Small intestine (tissue), 7 donors: ENCODE data around the gene NUP188. TPM values are rescaled to one million over a fixed set of nuclear protein-coding genes. Genes with fewer than 3 reads are reported as not detected.

Source experiments
- DNase-seq, 2 donors: peaks; one replicate each; pipeline versions ENCODE4 v3.0.0 to v3.0.0-alpha.2; 2013
- FAIRE-seq: peaks from 2 replicates; lab custom pipeline; 2012; peaks lifted over from hg19 to GRCh38; lab: Jason Lieb, UNC
- H3K27ac ChIP-seq, 3 donors: one replicate each; pipeline ENCODE4 v1.5.1; 2013; ENCODE audit warnings: low read length in 2 of 3, mild to moderate bottlenecking in 2 of 3, control low read depth in 1 of 3, inconsistent platforms in 1 of 3, low read depth in 1 of 3, moderate library complexity in 1 of 3
- H3K27me3 ChIP-seq, 3 donors: one replicate each; pipeline ENCODE4 v1.6.1; 2013; ENCODE audit warnings: low read length in 3 of 3, inconsistent platforms in 1 of 3; ENCODE audit not compliant: control insufficient read depth in 3 of 3, insufficient read depth in 3 of 3
- H3K36me3 ChIP-seq, 3 donors: one replicate each; pipeline ENCODE4 v1.6.1; 2013; ENCODE audit warnings: low read length in 3 of 3, inconsistent platforms in 1 of 3, low read depth in 1 of 3, mild to moderate bottlenecking in 1 of 3, moderate library complexity in 1 of 3; ENCODE audit not compliant: control insufficient read depth in 3 of 3, insufficient read depth in 2 of 3
- H3K4me1 ChIP-seq, 3 donors: one replicate each; pipeline ENCODE4 v1.6.1; 2013; ENCODE audit warnings: low read length in 2 of 3, inconsistent platforms in 1 of 3, low read depth in 1 of 3, mild to moderate bottlenecking in 1 of 3, moderate library complexity in 1 of 3; ENCODE audit not compliant: control insufficient read depth in 3 of 3, insufficient read depth in 2 of 3
- H3K4me3 ChIP-seq, 3 donors: one replicate each; pipeline ENCODE4 v1.5.1; 2013; ENCODE audit warnings: low read length in 3 of 3, control low read depth in 1 of 3, inconsistent platforms in 1 of 3, low read depth in 1 of 3, mild to moderate bottlenecking in 1 of 3, moderate library complexity in 1 of 3
- H3K9me3 ChIP-seq, 2 donors: one replicate each; pipeline ENCODE4 v1.6.1; 2013; ENCODE audit warnings: low read depth in 1 of 2, low read length in 1 of 2; ENCODE audit not compliant: control insufficient read depth in 2 of 2, insufficient read depth in 1 of 2
- WGBS, 3 donors: extraction: QIAGEN DNeasy Blood & Tissue Kit; methylation state at CpG; one replicate each; pipeline ENCODE4 v1.1.7; 2013; 5-methylcytosine and 5-hydroxymethylcytosine counted together
- polyA plus RNA-seq, 4 donors: library from polyadenylated mRNA; stranded (reverse) in 3 of 4; unstranded in 1 of 4; fragments of 200-250 nt in 3 of 4; fragments of 120-200 nt in 1 of 4; gene quantifications; one replicate each; pipeline versions ENCODE4 v1.2.1 to v1.2.3, GENCODE V29; 2013
- donor health status: healthy with polysubstance abuse.
- donor health status: control.
- donor health status: control.
- donor health status: Bipolar disorder and iron deficiency.
- donor health status: healthy.

NUP188 gene
- polyA plus RNA-seq, 4 donors: 4.9 to 28.9 (median 9.9) TPM

GRCh38 chr9:129008986-129009583 is 61.6 kb downstream of the NUP188 start:
- H3K36me3 ChIP-seq: peaks cover 6 to 98% (median 22%) of the 10 kb centered on the region in 3 donors
- H3K9me3 ChIP-seq: no peaks in the 10 kb centered on the region
- FAIRE-seq (no peak), DNase-seq (no peak)
- no peaks in the 10 kb centered on the region for H3K27me3 ChIP-seq
- H3K4me3 ChIP-seq: no peak overlapping the region
- no peaks in the 10 kb centered on the region for H3K4me1 ChIP-seq
- 85 to 89% (median 86%) methylated on average over 13 of the region's 13 CpGs for WGBS, 3 donors
- H3K27ac ChIP-seq: no peak overlapping the region

- Histone ChIP-seq H3K27ac (no peak overlapping the region), H3K36me3 (peaks cover 6 to 100% (median 25%) of the 10 kb centered on the region in 3 donors), H3K27me3 (no peaks in the 10 kb centered on the region), H3K4me3 (no peak overlapping the region), H3K9me3 (no peaks in the 10 kb centered on the region), H3K4me1 (no peaks in the 10 kb centered on the region)
- 91 to 92% (median 91%) methylated on average over 14 to 17 of the region's 17 CpGs for WGBS, 3 donors
- DNase-seq (no peak), FAIRE-seq (no peak)
These were observed 62.2 kb downstream of the NUP188 start for GRCh38 chr9:129009584-129010141.

GRCh38 chr9:129010267-129010975 is 62.9 kb downstream of the NUP188 start:
- WGBS, 3 donors: 90 to 92% (median 91%) methylated on average over 8 of the region's 8 CpGs
- DNase-seq: no peak

GRCh38 chr9:129011170-129011569 is 63.7 kb downstream of the NUP188 start:
- FAIRE-seq (no peak), DNase-seq (no peak)
- 96% methylated on average over 19 of the region's 19 CpGs for WGBS, 3 donors
- peaks cover 6 to 97% (median 26%) of the 10 kb centered on the region in 3 donors for H3K36me3 ChIP-seq
- no peaks in the 10 kb centered on the region for H3K9me3 ChIP-seq
- no peaks in the 10 kb centered on the region for H3K4me1 ChIP-seq
- no peaks in the 10 kb centered on the region for H3K27me3 ChIP-seq
- H3K4me3 ChIP-seq: no peak overlapping the region
- no peak overlapping the region for H3K27ac ChIP-seq

More at GRCh38 chr9:129010267-129010975, 62.9 kb downstream of the NUP188 start:
- no peak overlapping the region for H3K4me3 ChIP-seq
- no peaks in the 10 kb centered on the region for H3K27me3 ChIP-seq
- H3K4me1 ChIP-seq: no peaks in the 10 kb centered on the region
- peaks cover 6 to 99% (median 26%) of the 10 kb centered on the region in 3 donors for H3K36me3 ChIP-seq
- no peak overlapping the region for H3K27ac ChIP-seq
- FAIRE-seq: no peak
- no peaks in the 10 kb centered on the region for H3K9me3 ChIP-seq

GRCh38 chr9:129011761-129012181 is 64.3 kb downstream of the NUP188 start:
- H3K36me3 ChIP-seq: peaks cover 6 to 95% (median 26%) of the 10 kb centered on the region in 3 donors
- 87 to 99% (median 95%) methylated on average over 10 to 11 of the region's 11 CpGs for WGBS, 3 donors
- no peak for FAIRE-seq

GRCh38 chr9:129012343-129012742 is 64.8 kb downstream of the NUP188 start:
- no peaks in the 10 kb centered on the region for H3K4me1 ChIP-seq
- H3K27ac ChIP-seq: no peak overlapping the region
- no peaks in the 10 kb centered on the region for H3K27me3 ChIP-seq
- H3K9me3 ChIP-seq: no peaks in the 10 kb centered on the region
- 90 to 94% (median 90%) methylated on average over 7 of the region's 7 CpGs for WGBS, 3 donors
- peaks cover 6 to 89% (median 26%) of the 10 kb centered on the region in 3 donors for H3K36me3 ChIP-seq
- FAIRE-seq (no peak), DNase-seq (no peak)
- H3K4me3 ChIP-seq: no peak overlapping the region

More at GRCh38 chr9:129011761-129012181, 64.3 kb downstream of the NUP188 start:
- DNase-seq: no peak
- Histone ChIP-seq H3K27ac (no peak overlapping the region), H3K27me3 (no peaks in the 10 kb centered on the region), H3K4me1 (no peaks in the 10 kb centered on the region), H3K9me3 (no peaks in the 10 kb centered on the region), H3K4me3 (no peak overlapping the region)

- FAIRE-seq (no peak), DNase-seq (no peak)
- WGBS, 3 donors: 95 to 98% (median 95%) methylated on average over 16 of the region's 16 CpGs
- Histone ChIP-seq H3K36me3 (peaks cover 6 to 86% (median 26%) of the 10 kb centered on the region in 3 donors), H3K27me3 (no peaks in the 10 kb centered on the region), H3K4me3 (no peak overlapping the region), H3K9me3 (no peaks in the 10 kb centered on the region), H3K27ac (no peak overlapping the region), H3K4me1 (no peaks in the 10 kb centered on the region)
These were observed 65.5 kb downstream of the NUP188 start for GRCh38 chr9:129012893-129013448.

GRCh38 chr9:129013674-129014073 is 66.2 kb downstream of the NUP188 start:
- FAIRE-seq (no peak), DNase-seq (no peak)
- Histone ChIP-seq H3K27me3 (no peaks in the 10 kb centered on the region), H3K27ac (no peak overlapping the region), H3K4me3 (no peak overlapping the region), H3K9me3 (no peaks in the 10 kb centered on the region), H3K36me3 (peaks cover 6 to 84% (median 26%) of the 10 kb centered on the region in 3 donors), H3K4me1 (no peaks in the 10 kb centered on the region)
- WGBS, 3 donors: 94 to 98% (median 96%) methylated on average over 11 of the region's 11 CpGs
